ENCODE measurements around the gene TNFRSF19.

The TNFRSF19 gene

DNA sequence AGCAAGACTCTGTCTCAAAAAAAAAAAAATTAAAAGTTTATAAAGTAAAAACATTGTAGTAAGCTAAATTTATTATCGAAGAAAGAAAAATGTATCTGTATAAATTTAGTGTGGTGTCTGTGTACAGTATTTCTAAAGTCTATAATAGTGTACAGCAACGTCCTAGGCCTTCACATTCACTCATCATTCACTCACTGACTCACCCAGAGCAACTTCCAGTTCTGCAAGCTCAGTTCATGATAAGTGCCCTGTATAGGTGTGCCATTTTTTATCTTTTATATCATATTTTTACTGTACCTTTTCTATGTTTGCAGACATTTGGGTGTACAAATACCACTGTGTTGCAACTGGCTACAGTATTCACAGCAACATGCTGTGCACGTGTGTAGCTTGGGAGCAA, 118.1 kb downstream of the TNFRSF19 start:
- no peak for DNase-seq

DNA sequence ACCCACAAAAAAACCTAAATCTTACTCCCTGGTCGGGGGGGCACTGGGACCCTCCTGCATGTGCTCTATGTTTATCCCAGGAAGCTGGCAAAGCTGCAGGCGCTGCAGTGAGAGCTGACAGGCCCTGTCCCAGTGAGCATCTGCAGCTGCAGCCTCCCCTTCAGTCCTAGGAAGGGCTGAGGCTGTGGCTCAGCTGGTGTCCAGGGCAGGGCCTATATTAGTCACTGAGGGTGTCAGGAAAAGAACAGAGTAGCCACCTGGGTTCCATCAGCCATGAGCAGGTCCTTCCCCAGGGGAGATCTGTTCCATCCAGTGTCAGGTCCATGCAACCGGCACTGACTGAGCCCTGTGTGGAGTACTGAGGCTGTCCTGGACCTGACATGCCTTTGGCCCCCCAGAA, 120.5 kb downstream of the TNFRSF19 start:
- DNase-seq = no peak

DNA sequence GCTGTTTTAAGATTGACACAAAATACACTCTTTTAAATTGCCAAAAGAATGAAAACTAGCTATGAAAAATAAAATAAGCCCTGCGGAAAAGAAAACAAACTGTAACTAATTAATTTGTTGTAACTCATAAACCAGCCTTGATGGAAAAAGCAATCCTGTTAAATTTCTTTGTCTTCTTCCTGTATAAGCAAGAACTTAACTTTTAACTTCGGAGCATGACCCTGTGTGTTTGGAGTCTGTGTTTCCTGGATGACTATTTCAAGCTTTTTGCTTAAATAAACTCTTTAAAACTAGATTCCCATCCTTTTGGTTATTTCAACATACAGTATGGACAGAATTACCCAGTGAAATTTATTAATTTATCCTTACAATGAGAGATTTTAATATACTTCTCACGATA, 122.6 kb downstream of the TNFRSF19 start:
- DNase-seq = no peak

DNA sequence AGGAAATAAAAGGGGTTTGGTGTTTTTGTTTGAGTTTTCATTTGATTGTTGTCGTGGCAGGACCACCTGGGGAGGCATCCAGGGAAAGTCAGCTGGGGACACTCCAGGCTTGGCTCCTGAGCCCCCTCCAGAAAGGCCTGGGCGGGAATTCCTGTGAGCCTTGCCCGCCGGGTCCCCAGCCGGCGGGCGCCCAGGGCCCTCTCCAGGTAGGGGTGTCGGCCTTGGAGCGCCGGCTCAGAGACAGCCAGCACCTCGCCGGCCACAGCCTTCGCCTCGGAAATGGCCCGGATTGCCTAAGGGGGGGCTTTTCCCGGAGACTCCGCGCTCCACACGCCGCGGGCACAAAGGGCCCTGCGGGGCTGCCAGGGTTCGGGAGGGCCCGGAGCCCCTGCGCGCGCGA, 125.0 kb downstream of the TNFRSF19 start:
- no peak for DNase-seq

DNA sequence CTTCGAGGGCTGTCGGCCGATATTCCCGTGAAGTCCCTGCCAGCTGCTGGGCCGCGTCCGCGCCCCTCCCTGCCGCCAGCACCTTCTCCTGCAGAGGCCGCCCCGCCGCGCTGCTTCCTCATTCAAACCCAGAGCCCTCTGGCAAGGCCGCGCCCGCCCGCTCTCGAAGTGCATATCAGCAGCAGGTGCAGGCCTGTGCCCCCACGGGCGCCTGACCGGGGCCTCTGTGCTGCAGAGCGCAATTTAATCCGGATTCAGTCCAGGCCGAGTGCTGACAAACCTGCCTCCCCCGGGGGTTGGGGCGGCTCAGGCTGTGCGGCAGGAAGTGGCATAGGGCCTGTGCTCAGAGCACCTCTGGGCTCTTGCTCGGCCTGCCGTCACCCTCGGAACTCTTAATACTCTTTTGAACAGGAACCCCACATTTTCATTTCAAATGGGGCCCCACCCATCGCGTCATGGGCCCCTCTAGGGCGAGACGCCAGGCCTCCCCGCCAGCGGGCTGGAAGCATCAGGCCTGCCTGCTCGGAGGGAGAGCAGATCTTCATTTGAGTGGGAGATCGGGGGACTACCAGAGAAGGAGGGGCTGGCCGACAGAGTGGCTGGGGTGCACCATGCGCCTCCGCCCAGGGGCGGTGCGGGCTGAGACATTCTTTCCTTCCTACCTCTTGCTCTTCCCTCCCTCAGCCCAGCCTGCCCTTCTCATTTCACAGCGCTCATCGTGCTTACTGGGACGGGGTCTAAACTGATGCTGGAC, 125.7 kb downstream of the TNFRSF19 start:
- DNase-seq = peak; percentile 45

DNA sequence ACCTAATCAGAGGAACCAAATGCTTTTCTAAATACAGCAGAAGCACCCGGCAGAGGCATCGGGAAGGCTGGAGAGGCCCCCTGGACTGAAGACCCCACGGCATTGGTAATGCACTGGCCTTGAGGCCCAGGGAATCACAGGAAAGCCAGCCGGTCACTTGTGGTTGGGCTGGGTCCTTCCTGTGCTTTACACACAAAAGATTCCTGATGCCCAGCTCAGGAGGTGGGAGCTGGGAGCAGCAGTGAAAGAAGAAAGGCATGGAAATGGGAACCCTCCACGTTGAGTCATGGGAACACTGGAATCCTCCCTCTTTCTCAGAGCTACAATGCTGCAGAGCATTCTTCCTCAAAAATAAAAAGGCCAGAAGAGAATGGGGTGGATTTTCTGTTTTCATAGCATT, 126.4 kb downstream of the TNFRSF19 start:
- no peak for DNase-seq

DNA sequence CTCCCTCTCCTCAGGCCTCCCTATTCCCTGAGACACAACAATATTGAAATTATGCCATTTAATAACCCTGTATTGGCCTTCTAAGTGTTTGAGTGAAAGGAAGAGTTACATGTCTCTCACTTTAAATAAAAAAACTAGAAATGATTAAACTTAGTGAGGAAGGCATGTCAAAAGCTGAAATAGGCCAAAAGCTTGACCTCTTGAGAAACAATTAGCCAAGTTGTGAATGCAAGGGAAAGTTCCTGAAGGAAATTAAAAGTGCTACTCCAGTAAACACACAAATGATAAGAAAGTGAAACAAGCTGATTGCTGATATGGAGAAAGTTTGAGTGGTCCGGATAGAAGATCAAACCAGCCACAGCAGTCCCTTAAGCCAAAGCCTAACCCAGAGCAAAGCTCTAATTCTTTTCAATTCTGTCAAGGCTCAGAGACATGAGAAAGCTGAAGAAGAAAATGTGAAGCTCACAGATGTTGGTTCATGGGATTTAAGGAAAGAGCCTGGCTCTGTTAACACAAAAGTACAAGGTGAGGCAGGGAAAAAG, 127.6 kb downstream of the TNFRSF19 start:
- DNase-seq = no peak

DNA sequence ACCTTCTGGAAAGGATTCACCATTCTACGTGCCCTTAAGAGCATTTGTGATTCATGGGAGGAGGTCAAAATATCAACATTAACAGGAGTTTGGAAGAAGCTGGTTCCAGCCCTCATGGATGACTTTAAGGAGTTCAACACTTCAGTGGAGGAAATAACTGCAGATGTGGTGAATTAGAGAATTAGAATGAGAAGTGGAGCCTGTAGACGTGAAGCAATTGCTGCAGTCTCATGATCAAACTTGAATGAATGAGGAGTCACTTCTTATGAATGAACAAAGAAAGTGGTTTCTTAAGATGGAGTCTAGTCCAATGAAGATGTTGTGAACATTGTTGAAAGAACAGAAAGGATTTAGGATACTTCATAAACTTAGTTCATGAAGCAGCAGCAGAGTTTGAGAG, 129.1 kb downstream of the TNFRSF19 start:
- no peak for DNase-seq

DNA sequence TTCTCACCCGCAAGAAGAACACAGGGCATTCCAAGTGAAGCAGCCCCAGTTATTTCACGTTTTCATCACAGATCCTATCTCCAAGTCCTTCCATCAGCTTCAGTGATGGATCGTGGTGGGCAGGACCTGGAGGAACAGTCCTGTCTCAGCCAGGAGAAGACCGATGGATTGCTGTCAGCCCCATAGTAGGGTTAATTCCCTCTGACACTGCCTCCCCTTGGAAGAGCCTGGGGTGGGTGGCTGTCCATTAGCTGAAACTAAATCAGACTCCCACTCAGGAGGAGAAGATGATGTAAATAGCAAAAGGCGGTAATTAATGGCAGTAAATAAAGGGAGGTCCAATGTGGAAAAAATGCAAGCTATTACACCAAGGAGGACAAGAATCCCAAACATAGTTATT, 131.0 kb downstream of the TNFRSF19 start:
- DNase-seq = no peak

DNA sequence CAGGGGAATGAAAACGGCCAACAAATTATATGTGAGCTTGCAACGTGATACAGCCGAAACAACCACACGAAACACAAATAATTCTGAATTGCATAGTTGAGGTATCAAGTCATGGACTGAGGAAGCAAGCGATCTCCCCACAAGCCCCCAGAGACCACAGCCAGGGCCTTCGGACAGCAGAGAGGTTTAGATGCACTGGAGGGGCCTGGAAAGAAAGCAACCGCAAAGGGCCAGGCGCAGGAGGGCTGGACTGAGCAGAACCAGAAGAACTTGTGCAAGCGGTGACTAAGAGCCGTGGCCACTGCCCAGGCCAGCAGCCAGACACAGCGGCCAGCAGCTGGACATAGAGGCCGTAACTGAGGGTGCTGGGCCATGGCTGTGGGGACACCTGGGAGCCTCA, 131.4 kb downstream of the TNFRSF19 start:
- no peak for DNase-seq

DNA sequence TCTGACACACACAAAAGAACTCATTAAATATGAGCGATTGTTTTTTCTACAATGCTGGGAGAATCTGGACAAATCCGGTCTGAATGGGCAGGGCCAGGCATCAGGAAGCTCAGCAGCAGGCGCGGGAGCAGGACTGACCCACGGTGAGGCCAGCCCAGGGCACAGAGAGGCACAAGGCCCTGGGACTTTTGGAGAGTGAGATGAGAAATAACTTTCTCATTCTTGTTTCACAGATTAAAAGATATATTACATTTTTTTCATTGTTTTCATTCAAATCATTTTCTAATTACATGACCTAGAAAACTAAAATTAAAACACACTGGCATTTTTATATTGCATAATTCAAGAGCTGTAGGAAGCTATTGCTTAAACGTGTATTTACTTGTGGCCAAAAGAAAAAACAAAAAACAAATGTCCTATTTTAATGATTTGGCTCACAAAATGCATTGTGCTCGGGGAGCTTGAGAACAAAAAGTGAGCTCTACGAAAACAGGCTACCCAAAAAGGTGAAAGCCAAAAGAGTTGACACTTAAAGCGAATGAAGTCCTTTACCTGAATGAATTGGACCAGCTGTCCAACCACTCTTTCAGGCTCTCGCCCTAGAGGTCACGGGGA, 133.1 kb downstream of the TNFRSF19 start:
- DNase-seq = no peak

DNA sequence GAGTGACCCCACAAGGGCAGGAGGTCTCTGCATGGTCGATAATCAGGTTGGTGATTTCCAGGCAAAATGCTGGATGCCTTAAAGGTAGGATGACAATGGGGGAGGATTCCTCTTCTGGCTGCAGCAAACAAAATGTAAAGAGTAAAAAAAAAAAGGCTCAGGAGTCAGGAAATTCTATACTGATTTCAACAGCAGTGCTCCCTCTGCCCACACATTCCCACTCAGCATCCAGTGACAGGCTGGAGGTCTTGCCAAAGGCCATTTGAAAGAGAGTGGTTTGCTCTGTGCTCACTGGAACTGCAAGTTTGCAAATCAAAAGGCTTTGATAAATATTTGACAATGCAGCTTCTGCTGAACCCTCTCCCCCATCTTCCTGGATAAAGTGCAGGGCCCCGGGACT, 135.4 kb downstream of the TNFRSF19 start:
- DNase-seq = no peak

DNA sequence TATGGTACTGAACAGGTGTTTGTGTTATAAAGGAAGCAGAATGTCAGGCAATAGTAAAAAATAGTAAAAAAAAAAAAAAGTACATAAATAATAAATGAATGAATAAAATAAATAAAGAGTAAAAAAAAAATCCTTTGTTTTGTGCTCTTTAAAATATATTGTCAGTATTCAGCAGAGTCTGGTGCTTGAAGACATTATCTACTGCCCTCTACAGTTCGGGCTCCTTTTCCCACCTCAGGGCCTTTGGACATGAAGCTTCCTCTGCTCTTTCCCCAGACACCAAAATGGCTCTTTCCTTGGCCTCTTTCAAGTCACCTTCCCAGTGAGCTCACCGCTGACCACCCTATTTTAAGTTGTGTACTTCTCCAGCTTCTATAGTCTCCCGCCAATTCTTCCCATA, 137.5 kb downstream of the TNFRSF19 start:
- no peak for DNase-seq

DNA sequence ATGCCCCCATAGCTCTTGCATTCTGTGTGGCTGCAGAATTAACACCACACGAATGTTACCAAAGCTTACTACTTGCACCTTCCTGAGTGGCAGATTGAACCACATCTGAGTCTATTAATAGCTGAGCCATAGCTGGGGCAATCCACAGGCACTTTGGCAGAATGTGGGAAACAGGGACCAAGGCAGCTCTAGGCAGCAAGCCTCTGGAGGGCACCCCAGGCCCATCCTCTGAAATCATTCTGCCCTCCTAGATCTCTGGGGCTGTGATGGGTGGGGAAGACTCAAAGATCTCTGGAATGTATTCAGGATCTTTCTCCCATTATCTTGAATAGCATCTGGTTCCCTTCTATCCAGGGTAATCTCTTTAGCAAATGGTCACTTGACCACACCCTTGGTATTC, 139.3 kb downstream of the TNFRSF19 start:
- DNase-seq = no peak

DNA sequence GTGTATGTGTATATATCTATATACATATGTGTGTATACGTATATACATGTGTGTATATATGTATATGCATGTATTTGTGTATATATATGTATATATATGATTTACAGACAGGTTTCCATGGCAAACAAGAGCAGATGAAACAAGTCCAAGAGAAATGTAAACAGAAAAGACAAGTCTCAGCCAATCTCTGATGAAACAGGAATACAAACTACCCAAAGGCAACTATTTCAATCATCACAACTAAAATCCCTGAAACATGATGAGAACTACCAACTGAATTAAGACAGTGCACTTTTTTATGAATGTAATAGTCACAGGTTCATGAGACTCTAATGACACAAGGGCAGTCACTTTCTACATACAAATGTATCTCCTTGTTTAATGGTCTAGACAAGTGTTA, 140.2 kb downstream of the TNFRSF19 start:
- DNase-seq = no peak

DNA sequence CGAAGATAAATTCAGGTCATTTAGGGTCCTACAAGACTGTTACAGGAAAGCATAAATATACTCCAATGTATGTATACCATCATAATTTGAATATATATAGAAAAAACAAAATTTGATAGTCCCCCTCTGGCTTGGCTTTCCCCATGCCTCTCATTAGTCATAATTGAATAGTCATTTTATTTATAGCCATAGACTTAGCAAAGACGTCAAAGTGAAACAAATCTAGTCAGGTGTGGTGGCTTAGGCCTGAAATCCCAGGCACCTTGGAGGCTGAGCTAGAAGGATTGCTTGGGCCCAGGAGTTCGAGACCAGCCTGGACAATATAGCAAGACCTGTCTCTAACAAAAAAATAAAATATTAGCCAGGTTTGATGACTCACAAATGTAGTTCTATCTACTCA, 141.1 kb downstream of the TNFRSF19 start:
- no peak for DNase-seq

DNA sequence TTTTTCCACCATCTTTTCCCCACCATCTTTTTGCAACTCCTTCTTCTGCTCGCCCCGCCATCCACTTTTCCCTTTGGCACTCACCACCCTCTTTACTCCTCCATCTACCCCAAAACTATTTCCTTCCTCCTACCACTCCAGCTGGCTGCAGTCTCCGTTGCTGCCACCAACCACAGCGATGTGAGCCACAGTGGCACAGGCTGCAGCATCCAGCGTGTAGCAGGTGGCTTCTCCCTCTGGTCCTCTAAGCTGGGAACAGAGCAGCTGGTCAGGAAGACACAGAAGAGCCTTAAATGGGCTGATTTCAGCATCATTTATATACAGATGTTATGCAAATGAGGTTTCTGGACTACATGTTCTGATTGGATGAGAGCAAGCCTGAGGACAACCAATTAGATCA, 144.5 kb downstream of the TNFRSF19 start:
- no peak for DNase-seq

DNA sequence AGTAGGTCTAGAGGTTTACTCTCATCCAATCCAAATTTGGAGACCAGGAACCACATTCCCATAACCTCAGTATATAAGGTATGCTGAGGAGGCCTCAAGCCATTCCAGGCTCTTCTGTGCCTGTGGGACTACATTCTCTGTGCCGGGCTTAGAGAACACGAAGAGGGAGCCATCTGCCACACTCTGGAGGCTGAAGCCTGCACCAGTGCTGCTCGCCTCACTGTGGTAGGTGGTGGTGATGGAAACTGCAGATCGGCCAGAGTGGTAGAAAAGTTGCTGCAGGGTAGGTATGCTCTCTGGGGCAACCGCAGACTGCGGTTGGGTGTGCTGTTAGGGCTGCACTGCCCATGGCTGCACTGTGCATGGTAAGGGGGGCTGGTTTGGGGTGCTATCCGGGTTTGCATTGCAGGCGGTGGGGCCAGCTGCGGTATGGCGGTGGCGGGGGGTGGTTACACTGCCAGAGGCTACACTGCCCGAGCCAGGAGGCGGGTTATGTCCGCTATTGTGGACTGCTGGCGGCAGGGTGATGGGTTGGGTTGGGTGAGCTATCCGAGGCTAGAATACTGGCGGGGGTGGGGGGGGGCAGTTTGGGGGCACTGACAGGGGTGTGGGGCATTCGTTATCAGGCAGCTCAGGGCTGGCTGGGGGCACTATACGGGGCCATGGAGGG, 145.0 kb downstream of the TNFRSF19 start:
- DNase-seq = no peak

DNA sequence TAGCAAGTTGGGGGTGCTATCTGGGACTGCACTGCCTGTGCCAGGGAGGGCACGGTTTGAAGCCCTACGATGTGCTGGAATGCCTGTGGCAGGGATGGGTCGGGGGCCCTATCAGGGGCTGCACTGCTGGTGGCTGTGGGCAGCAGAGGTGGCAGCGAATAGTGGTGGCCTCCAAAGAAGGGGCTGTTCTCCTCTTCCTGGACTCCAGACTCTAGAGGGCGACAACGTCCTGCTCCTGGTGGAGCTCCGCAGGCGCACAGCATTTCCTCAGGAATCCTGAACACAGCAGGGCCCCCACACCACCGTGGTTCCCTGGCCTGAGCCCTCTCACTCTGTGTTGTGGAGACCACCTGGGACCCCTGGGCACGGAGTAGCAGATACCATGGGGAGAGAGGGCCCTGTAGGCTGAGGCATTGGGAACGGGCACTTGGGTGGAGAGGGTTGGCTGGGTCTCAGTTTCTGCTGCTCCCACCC, 145.6 kb downstream of the TNFRSF19 start:
- no peak for DNase-seq

DNA sequence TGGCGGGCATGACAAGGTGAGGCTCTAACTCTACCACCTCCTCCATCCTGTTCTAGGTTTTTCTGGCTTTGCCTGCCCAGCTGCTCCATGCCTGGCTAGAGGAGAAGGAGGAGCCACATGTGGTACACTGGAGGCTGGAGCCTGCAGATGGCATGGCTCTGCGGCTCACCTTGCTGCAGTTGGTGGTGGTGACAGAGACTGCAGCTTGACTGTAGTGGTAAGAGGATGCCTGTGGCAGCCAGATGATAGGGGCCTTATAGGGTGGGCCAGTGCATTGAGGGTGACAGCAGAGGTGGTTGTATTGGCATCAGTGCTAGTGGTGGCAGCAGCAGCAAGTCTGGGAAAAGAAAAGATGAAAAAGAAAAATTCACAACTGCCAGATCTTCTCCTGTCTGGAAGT, 146.2 kb downstream of the TNFRSF19 start:
- DNase-seq = no peak

DNA sequence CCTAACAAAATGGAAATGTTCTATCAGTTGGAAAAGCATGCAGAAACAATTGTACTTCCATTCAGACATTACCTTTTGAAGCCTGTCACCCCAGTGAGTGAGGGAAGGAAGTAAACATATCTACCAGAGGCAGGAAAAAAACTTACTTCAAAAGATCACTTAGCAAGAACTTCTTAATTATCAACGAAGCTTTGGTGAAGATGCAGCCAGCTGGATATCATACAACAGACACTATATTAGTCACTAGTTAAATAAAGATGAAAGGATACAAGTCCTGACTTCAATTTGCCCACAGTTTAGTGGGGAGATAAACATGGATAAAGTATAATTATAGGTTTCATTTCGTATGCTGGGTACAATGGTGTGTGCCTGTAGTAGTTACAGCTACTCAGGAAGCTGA, 148.8 kb downstream of the TNFRSF19 start:
- no peak for DNase-seq

DNA sequence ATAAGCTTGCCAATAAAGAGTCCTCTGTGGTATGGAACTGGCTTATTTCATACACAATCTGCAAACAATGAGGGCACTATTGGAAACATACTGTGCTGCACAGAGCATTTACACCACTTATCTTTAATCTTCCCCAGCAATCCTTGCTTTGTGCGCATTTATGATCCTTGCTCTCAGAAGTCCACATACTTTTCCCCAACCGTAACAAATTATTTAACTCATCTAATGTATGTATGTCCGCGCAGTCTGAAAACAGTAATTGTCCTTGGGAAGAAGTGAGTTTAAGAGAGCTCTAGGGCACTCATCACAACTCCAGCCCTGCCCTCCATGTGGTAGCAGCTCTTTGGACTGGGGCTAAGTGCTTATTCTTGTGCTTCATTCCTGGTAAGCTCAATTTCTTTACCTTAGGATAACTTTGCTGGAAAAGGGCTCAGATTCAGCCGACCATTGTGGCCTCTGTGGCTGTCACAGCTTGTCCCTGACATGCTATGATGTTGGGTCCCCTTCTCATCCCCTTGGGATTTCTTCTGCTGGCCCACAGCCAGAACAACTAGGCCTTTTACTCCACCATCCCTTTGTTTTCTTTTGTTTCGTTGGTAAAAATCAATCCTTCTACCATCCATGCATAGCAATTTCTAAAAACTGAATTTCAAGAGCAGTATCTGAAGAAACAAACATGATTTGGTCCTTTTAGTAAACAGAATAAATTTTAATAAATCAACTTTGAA, 152.7 kb downstream of the TNFRSF19 start:
- no peak for DNase-seq

DNA sequence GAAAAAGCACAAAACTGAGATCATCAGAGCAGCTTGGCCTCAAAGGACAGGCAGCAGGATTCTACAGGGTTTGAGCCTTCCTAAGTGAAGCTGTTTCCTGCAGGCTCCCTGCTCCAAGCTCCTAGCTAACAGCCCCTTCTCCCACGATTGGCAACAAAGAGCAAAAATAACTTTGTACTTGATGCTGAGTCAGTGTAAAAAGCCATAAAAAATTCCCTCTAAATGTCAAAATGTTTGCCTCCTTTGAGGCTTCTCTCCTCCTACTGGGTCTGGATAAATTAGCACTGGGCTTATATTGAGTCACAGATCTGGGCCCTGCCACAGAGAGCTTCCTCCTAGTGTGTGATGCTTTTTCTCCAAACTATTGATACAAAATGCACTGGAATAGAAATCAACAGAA, 153.3 kb downstream of the TNFRSF19 start:
- no peak for DNase-seq

Measured in stimulated activated CD4-positive, alpha-beta T cell treated with anti-CD3 and anti-CD28 coated beads, Interleukin-12 subunit alpha, Interleukin-12 subunit beta, amount 100 ng/mL, for 4 hours (primary cell).